Caco-2 (cell line): ENCODE results near the gene MAP4K3. TPM values are rescaled to one million over a fixed set of nuclear protein-coding genes. Genes with fewer than 3 reads are reported as not detected.

ENCODE experiments used
- BruUV-seq: library from RNA; stranded (reverse); fragments of 400-500 nt; replicated peaks from 2 replicates; lab custom pipeline; 2021; lab: Mats Ljungman, UMichigan
- CTCF ChIA-PET: fragments of 300-600 bp; sonication (Branson Sonifier 250); formaldehyde crosslinking; loops from one replicate; lab custom pipeline; 2022; ENCODE audit warnings: antibody characterized with exemption; lab: Charles Lee
- POLR2A ChIA-PET: fragments of 300-600 bp; sonication (Branson Sonifier 250); formaldehyde crosslinking; loops from one replicate; lab custom pipeline; 2022; ENCODE audit warnings: antibody characterized with exemption; lab: Charles Lee
- DNase-seq, 2 experiments: peaks; one replicate each; pipeline versions ENCODE4 v3.0.0 to v3.0.0-alpha.2; 2020 to 2022
- H3K27me3 ChIP-seq: replicated peaks from 2 replicates; pipeline ENCODE4 v1.6.0; 2011; ENCODE audit warnings: low read length; ENCODE audit not compliant: control insufficient read depth, insufficient read depth
- H3K36me3 ChIP-seq: 2 replicates; pipeline ENCODE4 v1.5.1; 2011; ENCODE audit warnings: low read length; ENCODE audit not compliant: control insufficient read depth, insufficient read depth
- H3K4me1 ChIP-seq: fragments of 250-450 bp; sonication (Bioruptor Pico); 2 replicates; pipeline ENCODE4 v1.5.1; 2020; ENCODE audit warnings: mild to moderate bottlenecking
- H3K4me3 ChIP-seq: 2 replicates; pipeline ENCODE4 v1.5.1; 2011; ENCODE audit warnings: low read depth, mild to moderate bottlenecking, control low read depth, low read length
- H3K9me3 ChIP-seq: fragments of 250-450 bp; sonication (Bioruptor Pico); 2 replicates; pipeline ENCODE4 v1.5.1; 2020; ENCODE audit warnings: mild to moderate bottlenecking, moderate library complexity
- H3K27ac Mint-ChIP-seq: one replicate; pipeline ENCODE4 v1.8.0; 2022; ENCODE audit warnings: mixed read lengths; ENCODE audit not compliant: unreplicated experiment
- H3K27me3 Mint-ChIP-seq: one replicate; pipeline ENCODE4 v1.8.0; 2022; ENCODE audit warnings: mixed read lengths; ENCODE audit not compliant: insufficient read depth, unreplicated experiment
- H3K36me3 Mint-ChIP-seq: one replicate; pipeline ENCODE4 v1.8.0; 2022; ENCODE audit warnings: mild to moderate bottlenecking, mixed read lengths; ENCODE audit not compliant: insufficient read depth, unreplicated experiment
- H3K4me1 Mint-ChIP-seq: one replicate; pipeline ENCODE4 v1.8.0; 2022; ENCODE audit warnings: low read depth, mixed read lengths; ENCODE audit not compliant: unreplicated experiment
- H3K4me3 Mint-ChIP-seq: one replicate; pipeline ENCODE4 v1.8.0; 2022; ENCODE audit warnings: mild to moderate bottlenecking, moderate library complexity, mixed read lengths; ENCODE audit not compliant: unreplicated experiment
- H3K9me3 Mint-ChIP-seq: one replicate; pipeline ENCODE4 v1.8.0; 2022; ENCODE audit warnings: mixed read lengths; ENCODE audit not compliant: unreplicated experiment
- intact Hi-C: fragments of 100-400 bp; cut with micrococcal nuclease; formaldehyde crosslinking; loops from one replicate; pipeline ENCODE4 v1.10.0; 2022; ENCODE audit not compliant: unreplicated experiment
- total RNA-seq: library from RNA; stranded (reverse); gene quantifications from 2 replicates; pipeline ENCODE4 v1.2.3, GENCODE V29; 2022
- TF ChIP-seq, protein P1 (sequence below), 2 experiments: fragments of 200-600 bp in 1 of 2; IDR thresholded peaks; 1 replicate in 1 of 2; 2 replicates in 1 of 2; pipeline versions ENCODE4 v1.5.1 to v1.8.0; 2011 to 2022; ENCODE audit warnings: antibody characterized with exemption in 1 of 2, control low read depth in 1 of 2, inconsistent platforms in 1 of 2, low read depth in 1 of 2, low read length in 1 of 2, mild to moderate bottlenecking in 1 of 2, moderate library complexity in 1 of 2; ENCODE audit not compliant: insufficient read depth in 1 of 2, severe bottlenecking in 1 of 2, unreplicated experiment in 1 of 2

Gene MAP4K3
- total RNA-seq, 1 experiment from 2014 or later, result 46.1 TPM

DNA sequence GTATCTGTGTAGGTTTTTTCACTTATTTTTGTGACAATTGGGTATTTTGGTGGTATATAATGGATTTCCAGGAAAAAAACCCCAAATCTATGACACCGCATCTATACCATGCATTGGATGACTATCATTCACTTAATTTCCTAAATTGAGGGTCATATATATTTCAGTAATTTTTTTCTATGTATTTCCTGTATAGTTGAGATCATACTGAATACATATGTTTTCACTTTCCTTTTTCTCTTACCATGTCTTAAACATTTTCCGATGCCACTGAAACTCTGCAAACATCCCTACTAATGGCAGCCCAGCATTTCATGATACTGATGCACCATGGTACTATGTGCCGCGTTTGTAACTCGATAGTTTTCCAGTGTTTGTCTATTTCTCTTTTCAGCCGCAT lies 233.7 kb downstream of the MAP4K3 start:
- ChIA-PET CTCF (interaction anchor here (0.5 kb wide), 1 partner anchor 201 kb away, joined by 4 read pairs; no protein-coding TSS in a partner anchor), POLR2A (no interaction called here)
- Histone ChIP-seq H3K4me1 (no peaks in the 10 kb centered on the region), H3K27me3 (no peaks in the 10 kb centered on the region), H3K4me3 (no peak overlapping the region), H3K36me3 (no peaks in the 10 kb centered on the region), H3K9me3 (no peaks in the 10 kb centered on the region)
- no TSS peak for BruUV-seq
- Mint-ChIP-seq H3K27me3 (no peaks in the 10 kb centered on the region), H3K9me3 (peaks cover 11% of the 10 kb centered on the region), H3K4me3 (no peak overlapping the region), H3K4me1 (no peaks in the 10 kb centered on the region), H3K36me3 (no peaks in the 10 kb centered on the region), H3K27ac (no peak overlapping the region)
- TF ChIP-seq, protein P1, sequence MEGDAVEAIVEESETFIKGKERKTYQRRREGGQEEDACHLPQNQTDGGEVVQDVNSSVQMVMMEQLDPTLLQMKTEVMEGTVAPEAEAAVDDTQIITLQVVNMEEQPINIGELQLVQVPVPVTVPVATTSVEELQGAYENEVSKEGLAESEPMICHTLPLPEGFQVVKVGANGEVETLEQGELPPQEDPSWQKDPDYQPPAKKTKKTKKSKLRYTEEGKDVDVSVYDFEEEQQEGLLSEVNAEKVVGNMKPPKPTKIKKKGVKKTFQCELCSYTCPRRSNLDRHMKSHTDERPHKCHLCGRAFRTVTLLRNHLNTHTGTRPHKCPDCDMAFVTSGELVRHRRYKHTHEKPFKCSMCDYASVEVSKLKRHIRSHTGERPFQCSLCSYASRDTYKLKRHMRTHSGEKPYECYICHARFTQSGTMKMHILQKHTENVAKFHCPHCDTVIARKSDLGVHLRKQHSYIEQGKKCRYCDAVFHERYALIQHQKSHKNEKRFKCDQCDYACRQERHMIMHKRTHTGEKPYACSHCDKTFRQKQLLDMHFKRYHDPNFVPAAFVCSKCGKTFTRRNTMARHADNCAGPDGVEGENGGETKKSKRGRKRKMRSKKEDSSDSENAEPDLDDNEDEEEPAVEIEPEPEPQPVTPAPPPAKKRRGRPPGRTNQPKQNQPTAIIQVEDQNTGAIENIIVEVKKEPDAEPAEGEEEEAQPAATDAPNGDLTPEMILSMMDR (IDR thresholded peaks at IDR 0.05; ENCODE audit: insufficient read depth in 1 of 2, low read depth in 1 of 2, low read length in 1 of 2, severe bottlenecking in 1 of 2, unreplicated experiment in 1 of 2), result no peak
- intact Hi-C loops, result no loop called here
- DNase-seq, result no peak

DNA sequence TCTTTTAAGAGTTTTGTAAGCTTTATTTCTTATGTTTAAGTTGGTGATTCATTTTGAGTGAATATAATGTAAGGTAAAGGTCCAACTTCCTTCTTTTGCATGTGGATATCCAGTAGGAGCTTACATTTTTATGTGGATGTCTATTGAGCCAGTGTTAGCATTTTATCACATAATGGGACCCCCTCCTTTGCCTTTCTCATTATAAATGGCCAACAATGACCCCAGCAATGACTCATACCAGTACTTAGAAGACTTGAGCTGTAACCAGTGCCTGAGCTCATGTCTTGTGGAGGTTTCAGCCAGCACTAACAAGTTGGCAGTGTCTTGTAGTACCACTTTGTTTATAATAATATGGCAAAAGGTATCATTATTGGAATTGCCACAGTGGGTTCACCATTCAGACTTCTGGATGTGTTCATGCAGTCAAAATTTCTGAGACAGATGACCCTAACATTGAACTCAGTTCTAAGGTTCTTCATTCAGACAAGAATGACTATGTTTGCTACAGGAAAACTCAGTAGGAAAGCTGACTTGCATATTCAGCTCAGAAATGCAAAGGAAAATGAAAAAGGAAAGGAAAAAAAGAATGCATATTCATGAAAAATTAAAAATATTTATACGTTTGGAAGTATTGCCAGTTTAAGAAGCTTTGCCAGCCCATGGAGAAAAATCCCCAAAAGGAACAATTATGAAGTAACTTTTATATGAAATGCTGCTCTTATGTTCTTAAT lies 234.3 kb downstream of the MAP4K3 start:
- Histone ChIP-seq H3K36me3 (no peaks in the 10 kb centered on the region), H3K9me3 (no peaks in the 10 kb centered on the region), H3K27me3 (no peaks in the 10 kb centered on the region), H3K4me1 (no peaks in the 10 kb centered on the region), H3K4me3 (no peak overlapping the region)
- Mint-ChIP-seq H3K27ac (no peak overlapping the region), H3K9me3 (peaks cover 16% of the 10 kb centered on the region), H3K27me3 (no peaks in the 10 kb centered on the region), H3K4me3 (no peak overlapping the region), H3K4me1 (no peaks in the 10 kb centered on the region), H3K36me3 (no peaks in the 10 kb centered on the region)
- no TSS peak for BruUV-seq
- POLR2A ChIA-PET, result no interaction called here
- DNase-seq, result no peak
- CTCF ChIA-PET, result no interaction called here
- TF ChIP-seq, protein P1 (IDR thresholded peaks at IDR 0.05; ENCODE audit: insufficient read depth in 1 of 2, low read depth in 1 of 2, low read length in 1 of 2, severe bottlenecking in 1 of 2, unreplicated experiment in 1 of 2), result no peak
- intact Hi-C loops, result no loop called here

Other genes with a start within 250 kb of the MAP4K3 start
- gene CDKL4, start 193.3 kb downstream of the MAP4K3 start, total RNA-seq, result 1.4 TPM in 1 of 2 replicates, not detected in the other
- 0.29 TPM in 1 of 2 replicates, not detected in the other for gene TMEM178A, start 228.6 kb upstream of the MAP4K3 start, total RNA-seq